Natural killer cell (primary cell): ENCODE results near the gene NABP1. TPM values are rescaled to one million over a fixed set of nuclear protein-coding genes. Genes with fewer than 3 reads are reported as not detected.
A peak's percentile ranks its signal among the peaks of the same experiment; 100 is the strongest.

Source experiments
- ATAC-seq, 3 donors: fragments of 150-1000 bp in 2 of 3; fragments of 200-7000 bp in 1 of 3; cut with Tn5 transposase; 1 replicate in 1 of 3; 2 replicates in 2 of 3; pipeline ENCODE4 v1.10.0; 2021; ENCODE audit warnings: mild to moderate bottlenecking in 2 of 3, moderate library complexity in 2 of 3
- DNase-seq, 2 donors: peaks; one replicate each; pipeline versions ENCODE4 v3.0.0 to v3.0.0-alpha.2; 2013 to 2021; ENCODE audit warnings: mixed read lengths in 1 of 2
- H3K27ac ChIP-seq: one replicate; pipeline ENCODE4 v1.5.1; 2013; ENCODE audit warnings: mild to moderate bottlenecking, low read length
- H3K27me3 ChIP-seq: one replicate; pipeline ENCODE4 v1.6.1; 2013; ENCODE audit warnings: low read length; ENCODE audit not compliant: control insufficient read depth, insufficient read depth
- H3K36me3 ChIP-seq: one replicate; pipeline ENCODE4 v1.6.1; 2013; ENCODE audit warnings: low read length; ENCODE audit not compliant: control insufficient read depth, insufficient read depth
- H3K4me1 ChIP-seq: one replicate; pipeline ENCODE4 v1.6.1; 2013; ENCODE audit warnings: low read length; ENCODE audit not compliant: control insufficient read depth, insufficient read depth
- H3K4me3 ChIP-seq: one replicate; pipeline ENCODE4 v1.5.1; 2013; ENCODE audit warnings: low read length
- H3K9me3 ChIP-seq: one replicate; pipeline ENCODE4 v1.6.1; 2013; ENCODE audit warnings: low read length; ENCODE audit not compliant: control insufficient read depth, insufficient read depth
- H3K27ac Mint-ChIP-seq, 2 donors: one replicate each; pipeline ENCODE4 v1.8.0; 2022; ENCODE audit warnings: mild to moderate bottlenecking in 2 of 2, mixed read lengths in 2 of 2, moderate library complexity in 1 of 2
- H3K27me3 Mint-ChIP-seq, 2 donors: one replicate each; pipeline ENCODE4 v1.8.0; 2022; ENCODE audit warnings: low read depth in 2 of 2, mixed read lengths in 2 of 2
- H3K36me3 Mint-ChIP-seq: one replicate; pipeline ENCODE4 v1.8.0; 2022; ENCODE audit warnings: mixed read lengths
- H3K4me1 Mint-ChIP-seq, 2 donors: one replicate each; pipeline ENCODE4 v1.8.0; 2022; ENCODE audit warnings: mixed read lengths in 2 of 2
- H3K4me3 Mint-ChIP-seq: one replicate; pipeline ENCODE4 v1.8.0; 2022; ENCODE audit warnings: mild to moderate bottlenecking, moderate library complexity, mixed read lengths
- H3K9me3 Mint-ChIP-seq, 2 donors: one replicate each; pipeline ENCODE4 v1.8.0; 2022; ENCODE audit warnings: mixed read lengths in 2 of 2
- CTCF ChIP-seq: fragments of 200-600 bp; IDR thresholded peaks from one replicate; pipeline ENCODE4 v1.8.0; 2022; ENCODE audit warnings: antibody characterized with exemption
- WGBS: methylation state at CpG from one replicate; pipeline ENCODE4 v1.1.7; 2013; ENCODE audit warnings: missing lambda C conversion rate; ENCODE audit not compliant: insufficient coverage; 5-methylcytosine and 5-hydroxymethylcytosine counted together
- intact Hi-C: fragments of 100-400 bp; cut with micrococcal nuclease; formaldehyde crosslinking; loops from one replicate; pipeline ENCODE4 v1.14.2; 2022
- total RNA-seq, 4 donors: library from RNA; stranded (reverse); fragments of 120-200 nt in 1 of 4; gene quantifications; one replicate each; pipeline versions ENCODE4 v1.2.3 to v1.2.4, GENCODE V29; 2013 to 2022

Gene NABP1
- total RNA-seq, 3 donors from 2014 or later (not counting 1 experiment from before 2014, with no cell fraction given) = 44.5 to 52.2 (median 45.7) TPM

GRCh38 chr2:191686066-191686465 lies 8.1 kb downstream of the NABP1 start:
- DNase-seq (no peak), ATAC-seq (no peak)
- Histone ChIP-seq H3K27ac (no peak overlapping the region), H3K9me3 (no peaks in the 10 kb centered on the region), H3K36me3 (peaks cover 71% of the 10 kb centered on the region), H3K4me3 (no peak overlapping the region), H3K4me1 (peaks cover 6% of the 10 kb centered on the region), H3K27me3 (no peaks in the 10 kb centered on the region)
- H3K27ac Mint-ChIP-seq = no peak overlapping the region
- no CpG with 5 or more reads among the region's 2 CpGs for WGBS
- no peak overlapping the region for H3K4me3 Mint-ChIP-seq
- H3K9me3 Mint-ChIP-seq = no peaks in the 10 kb centered on the region
- TF ChIP-seq CTCF = no peak
- peaks cover 23% of the 10 kb centered on the region for H3K36me3 Mint-ChIP-seq
- no peaks in the 10 kb centered on the region for H3K27me3 Mint-ChIP-seq
- intact Hi-C loops = no loop called here
- peaks cover 17 to 23% of the 10 kb centered on the region in 2 donors for H3K4me1 Mint-ChIP-seq

GRCh38 chr2:191686729-191687128 lies 8.8 kb downstream of the NABP1 start:
- Histone ChIP-seq H3K4me3 (no peak overlapping the region), H3K4me1 (peaks cover 6% of the 10 kb centered on the region), H3K27ac (no peak overlapping the region), H3K9me3 (no peaks in the 10 kb centered on the region), H3K36me3 (peaks cover 65% of the 10 kb centered on the region), H3K27me3 (no peaks in the 10 kb centered on the region)
- Mint-ChIP-seq H3K27ac (peak overlapping the region in 1 of 2 donors; percentile 21), H3K4me3 (no peak overlapping the region), H3K36me3 (peaks cover 23% of the 10 kb centered on the region), H3K4me1 (peaks cover 23% of the 10 kb centered on the region in 2 donors), H3K27me3 (no peaks in the 10 kb centered on the region), H3K9me3 (no peaks in the 10 kb centered on the region)
- ATAC-seq = no peak
- WGBS = 83% methylated on average over 1 of the region's 1 CpG
- DNase-seq = no peak
- TF ChIP-seq CTCF = no peak
- intact Hi-C loops = no loop called here

GRCh38 chr2:191687867-191688266 lies 9.9 kb downstream of the NABP1 start:
- no peaks in the 10 kb centered on the region for H3K27me3 ChIP-seq
- Mint-ChIP-seq H3K4me1 (peaks cover 13 to 14% of the 10 kb centered on the region in 2 donors), H3K27me3 (no peaks in the 10 kb centered on the region), H3K9me3 (no peaks in the 10 kb centered on the region), H3K4me3 (no peak overlapping the region), H3K36me3 (peaks cover 16% of the 10 kb centered on the region), H3K27ac (peak overlapping the region; percentile 45 to 59)
- H3K4me1 ChIP-seq = no peaks in the 10 kb centered on the region
- intact Hi-C loops = no loop called here
- WGBS = 92% methylated on average over 6 of the region's 6 CpGs
- no peak for ATAC-seq
- H3K27ac ChIP-seq = no peak overlapping the region
- H3K36me3 ChIP-seq = peaks cover 53% of the 10 kb centered on the region
- TF ChIP-seq CTCF = no peak
- DNase-seq = no peak
- H3K9me3 ChIP-seq = no peaks in the 10 kb centered on the region
- H3K4me3 ChIP-seq = no peak overlapping the region

- H3K27me3 Mint-ChIP-seq = peaks cover 0 to 3% of the 10 kb centered on the region in 2 donors
- intact Hi-C loops = no loop called here
- H3K27ac Mint-ChIP-seq = peak overlapping the region; percentile 45 to 59
- Histone ChIP-seq H3K27me3 (no peaks in the 10 kb centered on the region), H3K4me1 (no peaks in the 10 kb centered on the region), H3K4me3 (no peak overlapping the region), H3K9me3 (no peaks in the 10 kb centered on the region), H3K36me3 (peaks cover 43% of the 10 kb centered on the region), H3K27ac (no peak overlapping the region)
- peaks cover 11% of the 10 kb centered on the region for H3K36me3 Mint-ChIP-seq
- no CpG with 5 or more reads among the region's 2 CpGs for WGBS
- no peaks in the 10 kb centered on the region for H3K9me3 Mint-ChIP-seq
- ATAC-seq = no peak
- H3K4me3 Mint-ChIP-seq = no peak overlapping the region
- TF ChIP-seq CTCF = no peak
- DNase-seq = no peak
- H3K4me1 Mint-ChIP-seq = peaks cover 12 to 17% of the 10 kb centered on the region in 2 donors
Observed at GRCh38 chr2:191688934-191689695, 11.2 kb downstream of the NABP1 start.
